A549 (cell line): ENCODE measurements around the gene CASP4. TPM values are rescaled to one million over a fixed set of nuclear protein-coding genes. Genes with fewer than 3 reads are reported as not detected.
A peak's percentile ranks its signal among the peaks of the same experiment; 100 is the strongest.
"Not testable (repeated sequence)": the region's sequence is repeated elsewhere in the genome, so short reads cannot be mapped to it uniquely, and the experiment has no call there.

Experiments used
- ATAC-seq, 2 experiments: fragments of 200-7000 bp in 1 of 2; fragments of >200 bp in 1 of 2; cut with Nextera tagmentation in 1 of 2; cut with Tn5 transposase in 1 of 2; 3 replicates each; pipeline versions ENCODE4 v1.8.0 to v1.9.1; 2018 to 2020; ENCODE audit warnings: mild to moderate bottlenecking in 1 of 2, moderate library complexity in 1 of 2
- CTCF ChIA-PET: fragments of 300-600 bp; sonication (Branson Sonifier 250); formaldehyde crosslinking; extraction: SDS; loops from one replicate; lab custom pipeline; 2021; ENCODE audit warnings: antibody characterized with exemption, inconsistent platforms; lab: Yijun Ruan, JAX
- POLR2A ChIA-PET: fragments of 350-600 bp; formaldehyde crosslinking; extraction: SDS; loops from one replicate; lab custom pipeline; 2021; ENCODE audit warnings: antibody characterized with exemption, inconsistent platforms; lab: Yijun Ruan, JAX
- DNase-seq, 2 experiments: peaks; one replicate each; pipeline versions ENCODE4 v3.0.0 to v3.0.0-alpha.2; 2011 to 2016; ENCODE audit warnings: low read depth in 1 of 2, low spot score in 1 of 2
- FAIRE-seq: peaks from 2 replicates; lab custom pipeline; 2011; peaks lifted over from hg19 to GRCh38; lab: Jason Lieb, UNC
- H3K27ac ChIP-seq, 2 experiments: fragments of >200 bp; sonication (Bioruptor Twin); formaldehyde crosslinking; 3 replicates each; pipeline ENCODE4 v1.5.1; 2016 to 2017
- H3K4me1 ChIP-seq: fragments of >200 bp; sonication (Bioruptor Twin); formaldehyde crosslinking; 3 replicates; pipeline ENCODE4 v1.6.1; 2016
- H3K4me2 ChIP-seq: fragments of >200 bp; sonication (Bioruptor Twin); formaldehyde crosslinking; 3 replicates; pipeline ENCODE4 v1.6.1; 2016
- H3K4me3 ChIP-seq: fragments of >200 bp; sonication (Bioruptor Twin); formaldehyde crosslinking; 3 replicates; pipeline ENCODE4 v1.5.1; 2016
- H3K9me3 ChIP-seq: fragments of >200 bp; sonication (Bioruptor Twin); formaldehyde crosslinking; 3 replicates; pipeline ENCODE4 v1.6.1; 2016
- BCL3 ChIP-seq: fragments of >200 bp; sonication (Bioruptor Twin); formaldehyde crosslinking; IDR thresholded peaks from 3 replicates; pipeline ENCODE4 v1.6.1; 2016
- CBX8 ChIP-seq: fragments of 200-600 bp; sonication (generic); IDR thresholded peaks from 2 replicates; pipeline ENCODE4 v1.6.1; 2016
- EHMT2 ChIP-seq: fragments of 200-600 bp; sonication (generic); IDR thresholded peaks from 2 replicates; pipeline ENCODE4 v1.6.1; 2016; ENCODE audit warnings: antibody characterized with exemption, low read depth, mild to moderate bottlenecking, moderate library complexity
- ELK1 ChIP-seq: fragments of 150-350 bp; IDR thresholded peaks from 2 replicates; pipeline ENCODE4 v1.6.1; 2014; ENCODE audit warnings: low read depth, mild to moderate bottlenecking, low read length
- ESRRA ChIP-seq: fragments of 150-350 bp; IDR thresholded peaks from 2 replicates; pipeline ENCODE4 v1.6.1; 2014; ENCODE audit warnings: mild to moderate bottlenecking, low read length, borderline replicate concordance
- HDAC2 ChIP-seq: fragments of 200-600 bp; sonication (generic); IDR thresholded peaks from 2 replicates; pipeline ENCODE4 v1.6.1; 2016
- HOXA7 ChIP-seq: fragments of 250-450 bp; sonication (Bioruptor Pico); IDR thresholded peaks from 2 replicates; pipeline ENCODE4 v1.5.0; 2020; ENCODE audit warnings: mild to moderate bottlenecking, moderate library complexity
- HOXB13 ChIP-seq: fragments of 250-450 bp; sonication (Bioruptor Pico); IDR thresholded peaks from 2 replicates; pipeline ENCODE4 v1.5.0; 2020; ENCODE audit warnings: low read depth, mild to moderate bottlenecking, moderate library complexity
- JUN ChIP-seq, 2 experiments: fragments of >200 bp; sonication (Bioruptor Twin); formaldehyde crosslinking; IDR thresholded peaks; 2 replicates in 1 of 2; 3 replicates in 1 of 2; pipeline ENCODE4 v1.6.1; 2016 to 2017
- KDM1A ChIP-seq: fragments of 200-600 bp; sonication (generic); IDR thresholded peaks from 2 replicates; pipeline ENCODE4 v1.6.1; 2016; ENCODE audit warnings: low read depth, mild to moderate bottlenecking
- KDM5A ChIP-seq: fragments of 200-600 bp; sonication (generic); IDR thresholded peaks from 2 replicates; pipeline ENCODE4 v1.6.1; 2016; ENCODE audit warnings: antibody characterized with exemption, mild to moderate bottlenecking
- MAX ChIP-seq: IDR thresholded peaks from 2 replicates; pipeline ENCODE4 v1.6.1; 2012
- MAZ ChIP-seq: fragments of 150-350 bp; IDR thresholded peaks from 2 replicates; pipeline ENCODE4 v1.6.1; 2014; ENCODE audit warnings: antibody characterized with exemption, low read depth, low read length, borderline replicate concordance
- NFE2L2 ChIP-seq: fragments of 150-350 bp; conservative IDR thresholded peaks from 2 replicates; pipeline ENCODE4 v1.6.1; 2014; ENCODE audit warnings: low read length
- PBX3 ChIP-seq: IDR thresholded peaks from 2 replicates; pipeline ENCODE4 v1.6.1; 2012
- POLR2AphosphoS2 ChIP-seq: conservative IDR thresholded peaks from 2 replicates; pipeline ENCODE4 v1.6.1; 2012; ENCODE audit warnings: low read length, improper control_type of control experiment, inconsistent platforms
- RAD21 ChIP-seq, 2 experiments: fragments of >200 bp in 1 of 2; sonication (Bioruptor Twin) in 1 of 2; formaldehyde crosslinking in 1 of 2; IDR thresholded peaks in 1 of 2; conservative IDR thresholded peaks in 1 of 2; 2 replicates in 1 of 2; 3 replicates in 1 of 2; pipeline ENCODE4 v1.6.1; 2012 to 2018; ENCODE audit warnings: inconsistent platforms in 1 of 2
- RARB ChIP-seq: fragments of 250-450 bp; sonication (Bioruptor Pico); IDR thresholded peaks from 2 replicates; pipeline ENCODE4 v1.8.0; 2021; ENCODE audit warnings: mild to moderate bottlenecking, moderate library complexity
- RNF2 ChIP-seq: fragments of 200-600 bp; sonication (generic); IDR thresholded peaks from 2 replicates; pipeline ENCODE4 v1.6.1; 2016; ENCODE audit warnings: low read depth, mild to moderate bottlenecking, antibody characterized with exemption, moderate library complexity, borderline replicate concordance
- SMC3 ChIP-seq: fragments of >200 bp; sonication (Bioruptor Twin); formaldehyde crosslinking; IDR thresholded peaks from 3 replicates; pipeline ENCODE4 v1.6.1; 2018; ENCODE audit warnings: inconsistent platforms
- TFCP2L1 ChIP-seq: fragments of 250-450 bp; sonication (Bioruptor Pico); IDR thresholded peaks from 2 replicates; pipeline ENCODE4 v1.5.0; 2021; ENCODE audit warnings: mild to moderate bottlenecking
- ZC3H11A ChIP-seq: fragments of 450-650 bp; IDR thresholded peaks from 2 replicates; pipeline ENCODE4 v1.6.1; 2014; ENCODE audit warnings: antibody characterized with exemption, mild to moderate bottlenecking
- ZFP36 ChIP-seq: fragments of 450-650 bp; IDR thresholded peaks from 2 replicates; pipeline ENCODE4 v1.6.1; 2014; ENCODE audit warnings: borderline replicate concordance; ENCODE audit not compliant: partially characterized antibody
- ZNF302 ChIP-seq: fragments of 250-450 bp; sonication (Bioruptor Pico); IDR thresholded peaks from 2 replicates; pipeline ENCODE4 v1.9.0; 2021; ENCODE audit warnings: inconsistent platforms, mild to moderate bottlenecking, moderate library complexity
- ZSCAN20 ChIP-seq: fragments of 250-450 bp; sonication (Bioruptor Pico); IDR thresholded peaks from 2 replicates; pipeline ENCODE4 v1.8.0; 2022; ENCODE audit warnings: mild to moderate bottlenecking, moderate library complexity
- WGBS: methylation state at CpG from one replicate; pipeline ENCODE4 v1.1.6; 2017; ENCODE audit errors: missing lambda C conversion rate; 5-methylcytosine and 5-hydroxymethylcytosine counted together
- polyA plus RNA-seq, 4 experiments: library from polyadenylated mRNA; depleted of rRNA in 3 of 4; stranded (reverse); fragments of >200 nt; fragmentation: RNase III in 1 of 4; extraction: RNeasy Plus Mini Kit Qiagen cat#74134 plus additional on column Dnase treatment in 1 of 4; gene quantifications; 2 replicates in 3 of 4; 3 replicates in 1 of 4; pipeline ENCODE4 v1.2.3, GENCODE V29; 2011 to 2017

CASP4 gene
- polyA plus RNA-seq, 2 of the 4 experiments (the other 2 are of a cell fraction) = 5.5 to 9.7 TPM

- TF ChIP-seq PBX3 = no peak
- TF ChIP-seq ZC3H11A = no peak
- no peak for TF ChIP-seq EHMT2
- no peak for TF ChIP-seq RARB
- Histone ChIP-seq H3K4me1 (no peaks in the 10 kb centered on the region), H3K9me3 (no peaks in the 10 kb centered on the region), H3K4me2 (no peak overlapping the region), H3K4me3 (no peak overlapping the region), H3K27ac (no peak overlapping the region)
- ChIA-PET POLR2A (no interaction called here), CTCF (no interaction called here)
- ATAC-seq (no peak), DNase-seq (no peak), FAIRE-seq (no peak)
- WGBS = 18% methylated on average over 2 of the region's 2 CpGs
Measured at GRCh38 chr11:104943561-104943960, 24.8 kb downstream of the CASP4 start.

GRCh38 chr11:104934594-104934993, 33.8 kb downstream of the CASP4 start:
- H3K4me3 ChIP-seq = no peak overlapping the region
- DNase-seq (no peak), ATAC-seq (no peak), FAIRE-seq (no peak)
- TF ChIP-seq SMC3 (no peak), ELK1 (no peak), HOXB13 (CRISPR knock-in tag) (no peak), ESRRA (no peak), ZC3H11A (no peak), TFCP2L1 (CRISPR knock-in tag) (no peak), RNF2 (no peak), MAX (no peak), HOXA7 (CRISPR knock-in tag) (no peak), ZSCAN20 (no peak), BCL3 (no peak), HDAC2 (no peak), ZFP36 (no peak), KDM1A (no peak)
- H3K4me2 ChIP-seq = no peak overlapping the region
- no peaks in the 10 kb centered on the region for H3K4me1 ChIP-seq
- H3K27ac ChIP-seq = no peak overlapping the region
- H3K9me3 ChIP-seq = no peaks in the 10 kb centered on the region
- POLR2A ChIA-PET = no interaction called here
- WGBS = 0% methylated on average over 1 of the region's 1 CpG
- CTCF ChIA-PET = no interaction called here

GRCh38 chr11:104934073-104934472, 34.3 kb downstream of the CASP4 start:
- DNase-seq, H3K4me3 ChIP-seq, H3K4me1 ChIP-seq, FAIRE-seq, CTCF ChIA-PET, POLR2A ChIA-PET, H3K4me2 ChIP-seq, ATAC-seq, H3K27ac ChIP-seq, H3K9me3 ChIP-seq: not testable (repeated sequence)
- 56% methylated on average over 3 of the region's 3 CpGs for WGBS
- TF ChIP-seq ZC3H11A = peak; percentile 58

GRCh38 chr11:104928811-104929210, 39.6 kb downstream of the CASP4 start:
- ChIA-PET CTCF (no interaction called here), POLR2A (no interaction called here)
- TF ChIP-seq JUN (IDR thresholded peaks at IDR 0.05) (no peak), NFE2L2 (no peak), ZC3H11A (no peak), RAD21 (conservative IDR thresholded peaks at IDR 0.05 in 1 of 2, IDR thresholded peaks at IDR 0.05 in 1 of 2) (no peak), KDM5A (no peak), CBX8 (no peak), ZNF302 (CRISPR knock-in tag) (no peak), PBX3 (no peak), POLR2AphosphoS2 (no peak), MAZ (no peak)
- FAIRE-seq (no peak), ATAC-seq (no peak), DNase-seq (no peak)
- Histone ChIP-seq H3K4me3 (no peak overlapping the region), H3K4me1 (no peaks in the 10 kb centered on the region), H3K9me3 (no peaks in the 10 kb centered on the region), H3K27ac (no peak overlapping the region), H3K4me2 (no peak overlapping the region)
